ENCODE measurements around the gene NRP2.

NRP2 gene

GRCh38 chr2:205726506-205726905, 44.2 kb downstream of the NRP2 start:
- TF ChIP-seq, protein P1, sequence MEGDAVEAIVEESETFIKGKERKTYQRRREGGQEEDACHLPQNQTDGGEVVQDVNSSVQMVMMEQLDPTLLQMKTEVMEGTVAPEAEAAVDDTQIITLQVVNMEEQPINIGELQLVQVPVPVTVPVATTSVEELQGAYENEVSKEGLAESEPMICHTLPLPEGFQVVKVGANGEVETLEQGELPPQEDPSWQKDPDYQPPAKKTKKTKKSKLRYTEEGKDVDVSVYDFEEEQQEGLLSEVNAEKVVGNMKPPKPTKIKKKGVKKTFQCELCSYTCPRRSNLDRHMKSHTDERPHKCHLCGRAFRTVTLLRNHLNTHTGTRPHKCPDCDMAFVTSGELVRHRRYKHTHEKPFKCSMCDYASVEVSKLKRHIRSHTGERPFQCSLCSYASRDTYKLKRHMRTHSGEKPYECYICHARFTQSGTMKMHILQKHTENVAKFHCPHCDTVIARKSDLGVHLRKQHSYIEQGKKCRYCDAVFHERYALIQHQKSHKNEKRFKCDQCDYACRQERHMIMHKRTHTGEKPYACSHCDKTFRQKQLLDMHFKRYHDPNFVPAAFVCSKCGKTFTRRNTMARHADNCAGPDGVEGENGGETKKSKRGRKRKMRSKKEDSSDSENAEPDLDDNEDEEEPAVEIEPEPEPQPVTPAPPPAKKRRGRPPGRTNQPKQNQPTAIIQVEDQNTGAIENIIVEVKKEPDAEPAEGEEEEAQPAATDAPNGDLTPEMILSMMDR (conservative IDR thresholded peaks at IDR 0.05; ENCODE audit: low read length) = no peak
- H3K4me3 ChIP-seq (ENCODE audit: low read length) = no peak overlapping the region
- DNase-seq (ENCODE audit: low read depth) = no peak

GRCh38 chr2:205727174-205727573, 44.9 kb downstream of the NRP2 start:
- DNase-seq (ENCODE audit: low read depth) = no peak
- TF ChIP-seq, protein P1 (conservative IDR thresholded peaks at IDR 0.05; ENCODE audit: low read length) = no peak
- no peak overlapping the region for H3K4me3 ChIP-seq (ENCODE audit: low read length)

DNA sequence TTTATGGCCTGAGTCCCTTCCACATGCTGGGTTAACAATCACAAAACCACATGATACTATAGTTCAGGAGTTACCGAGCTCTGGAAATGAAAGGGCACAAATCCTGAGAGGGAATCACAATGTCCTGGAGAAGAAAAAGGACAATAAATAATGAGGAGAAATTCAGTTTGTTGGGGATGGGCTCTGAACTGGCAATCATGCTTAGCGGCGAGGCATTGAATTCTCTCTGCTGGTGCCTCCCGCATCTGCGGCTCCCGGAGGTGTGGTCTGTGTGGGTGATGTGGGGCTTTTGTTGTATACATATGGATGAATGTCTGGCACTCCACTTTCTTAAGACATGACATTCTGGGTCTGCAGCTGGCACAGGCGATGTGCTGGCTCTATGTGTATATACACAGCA, 46.1 kb downstream of the NRP2 start:
- TF ChIP-seq, protein P1 (conservative IDR thresholded peaks at IDR 0.05; ENCODE audit: low read length) = no peak
- H3K4me3 ChIP-seq (ENCODE audit: low read length) = no peak overlapping the region
- no peak for DNase-seq (ENCODE audit: low read depth)

GRCh38 chr2:205730191-205730590, 47.9 kb downstream of the NRP2 start:
- no peak overlapping the region for H3K4me3 ChIP-seq (ENCODE audit: low read length)
- TF ChIP-seq, protein P1 (conservative IDR thresholded peaks at IDR 0.05; ENCODE audit: low read length) = no peak
- no peak for DNase-seq (ENCODE audit: low read depth)

DNA sequence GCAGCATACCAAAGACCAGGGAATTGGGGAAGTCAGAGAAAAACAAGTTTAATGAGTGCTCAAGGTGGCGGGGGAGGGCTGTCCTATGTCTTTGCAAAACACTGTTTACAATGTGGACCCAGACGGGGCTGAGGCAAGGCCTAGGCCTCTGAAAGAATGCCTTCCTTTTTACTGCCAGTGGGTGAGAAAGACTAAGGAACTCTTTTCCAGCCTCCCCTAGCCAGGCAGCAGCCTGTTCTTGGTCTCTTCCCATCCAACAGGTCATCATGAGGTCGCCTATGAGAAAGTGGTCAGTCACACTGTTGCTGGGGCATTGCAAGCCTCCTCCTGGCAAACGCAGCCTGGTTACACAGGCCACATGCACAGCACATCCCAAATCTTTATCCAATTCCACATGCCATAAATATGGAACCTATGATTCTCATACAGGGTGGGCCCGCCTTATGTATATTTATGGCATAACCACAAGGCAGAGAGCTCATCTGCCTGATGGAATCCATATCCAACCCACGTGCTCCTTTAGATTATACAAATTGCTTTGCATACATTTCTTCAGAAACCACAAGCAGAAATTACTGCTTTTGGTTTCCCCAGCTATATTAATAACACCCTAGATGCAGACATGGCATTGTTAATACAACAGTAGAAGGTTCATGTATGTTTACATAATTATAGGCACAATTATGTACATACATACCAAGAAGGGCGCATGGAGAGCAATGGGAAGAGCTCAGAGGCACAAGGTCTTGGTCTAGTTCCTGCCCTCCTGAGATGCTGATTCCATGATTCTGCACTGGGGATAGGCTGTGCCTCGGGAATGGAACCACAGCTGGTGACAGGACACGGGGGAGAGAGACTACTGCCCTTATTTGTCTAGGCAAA, 48.6 kb downstream of the NRP2 start:
- no peak overlapping the region; the same call in 1 of the 2 replicates for H3K4me3 ChIP-seq (ENCODE audit: low read length)
- TF ChIP-seq, protein P1 (conservative IDR thresholded peaks at IDR 0.05; ENCODE audit: low read length) = no peak
- peak; percentile 65 for DNase-seq (ENCODE audit: low read depth)

DNA sequence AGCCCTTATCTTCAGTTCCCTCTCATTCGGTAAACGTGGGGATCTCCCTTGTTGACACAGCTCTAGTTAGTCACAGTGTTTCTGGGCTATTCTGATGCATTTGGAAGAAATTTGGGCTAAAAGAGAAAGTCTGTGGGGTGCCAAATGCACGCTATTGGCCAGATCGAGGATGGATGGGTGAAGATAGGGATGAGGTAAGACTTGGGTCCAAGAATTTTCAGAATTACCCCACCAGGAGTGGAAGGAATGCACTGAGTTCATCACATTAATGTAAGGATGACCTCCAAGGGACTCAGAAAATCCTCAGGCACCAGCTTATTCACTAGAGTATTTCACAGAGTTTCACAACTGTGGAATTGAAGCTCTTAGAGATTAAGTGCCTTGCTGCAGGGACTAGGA, 49.3 kb downstream of the NRP2 start:
- no peak overlapping the region for H3K4me3 ChIP-seq (ENCODE audit: low read length)
- peak; percentile 96 for DNase-seq (ENCODE audit: low read depth)
- TF ChIP-seq, protein P1 (conservative IDR thresholded peaks at IDR 0.05; ENCODE audit: low read length) = no peak

- no peak for DNase-seq (ENCODE audit: low read depth)
- TF ChIP-seq, protein P1 (conservative IDR thresholded peaks at IDR 0.05; ENCODE audit: low read length) = no peak
- H3K4me3 ChIP-seq (ENCODE audit: low read length) = no peak overlapping the region
Observed at GRCh38 chr2:205732314-205732713, 50.0 kb downstream of the NRP2 start.
